Liver (tissue), 9 donors: ENCODE measurements around the gene STAT3. TPM values are rescaled to one million over a fixed set of nuclear protein-coding genes. Genes with fewer than 3 reads are reported as not detected.

Experiments
- DNase-seq: peaks from one replicate; pipeline ENCODE4 v3.0.0-alpha.2; 2017; ENCODE audit warnings: low spot score
- H3K27ac ChIP-seq, 2 donors: one replicate each; pipeline ENCODE4 v1.7.0; 2013; ENCODE audit warnings: inconsistent platforms in 2 of 2, low read length in 2 of 2, control low read depth in 1 of 2, low read depth in 1 of 2, mild to moderate bottlenecking in 1 of 2
- H3K27me3 ChIP-seq, 4 donors: one replicate each; pipeline versions ENCODE4 v1.6.1 to v1.7.0; 2013; ENCODE audit warnings: low read length in 3 of 4, inconsistent platforms in 1 of 4, mild to moderate bottlenecking in 1 of 4, moderate library complexity in 1 of 4; ENCODE audit not compliant: control insufficient read depth in 4 of 4, insufficient read depth in 4 of 4
- H3K36me3 ChIP-seq, 4 donors: one replicate each; pipeline versions ENCODE4 v1.6.1 to v1.7.0; 2013; ENCODE audit warnings: low read length in 3 of 4, mild to moderate bottlenecking in 3 of 4, low read depth in 1 of 4, moderate library complexity in 1 of 4; ENCODE audit not compliant: control insufficient read depth in 4 of 4, insufficient read depth in 3 of 4
- H3K4me1 ChIP-seq, 4 donors: one replicate each; pipeline versions ENCODE4 v1.6.1 to v1.7.0; 2013; ENCODE audit warnings: low read length in 3 of 4, mild to moderate bottlenecking in 3 of 4, moderate library complexity in 1 of 4; ENCODE audit not compliant: control insufficient read depth in 4 of 4, insufficient read depth in 4 of 4
- H3K4me3 ChIP-seq, 3 donors: one replicate each; pipeline versions ENCODE4 v1.6.1 to v1.7.0; 2013; ENCODE audit warnings: low read length in 3 of 3, control low read depth in 1 of 3, low read depth in 1 of 3, mild to moderate bottlenecking in 1 of 3
- H3K9ac ChIP-seq, 2 donors: one replicate each; pipeline ENCODE4 v1.7.0; 2013; ENCODE audit warnings: low read length in 2 of 2, mild to moderate bottlenecking in 2 of 2, moderate library complexity in 2 of 2, control low read depth in 1 of 2, low read depth in 1 of 2
- H3K9me3 ChIP-seq, 4 donors: one replicate each; pipeline versions ENCODE4 v1.6.1 to v1.7.0; 2013; ENCODE audit warnings: low read length in 3 of 4; ENCODE audit not compliant: control insufficient read depth in 4 of 4
- EGR1 ChIP-seq, 2 donors: IDR thresholded peaks; 2 replicates each; pipeline ENCODE4 v1.6.1; 2016 to 2018; ENCODE audit warnings: antibody characterized with exemption in 2 of 2, low read depth in 2 of 2
- FOXA1 ChIP-seq: IDR thresholded peaks from 2 replicates; pipeline ENCODE4 v1.6.1; 2016; ENCODE audit warnings: antibody characterized with exemption
- FOXA2 ChIP-seq: IDR thresholded peaks from 2 replicates; pipeline ENCODE4 v1.6.1; 2016; ENCODE audit warnings: antibody characterized with exemption
- GABPA ChIP-seq, 2 donors: IDR thresholded peaks in 1 of 2; conservative IDR thresholded peaks in 1 of 2; 2 replicates each; pipeline ENCODE4 v1.6.1; 2016; ENCODE audit warnings: antibody characterized with exemption in 2 of 2, mild to moderate bottlenecking in 1 of 2, moderate library complexity in 1 of 2
- HNF4A ChIP-seq, 2 donors: conservative IDR thresholded peaks; 2 replicates each; pipeline ENCODE4 v1.6.1; 2016; ENCODE audit warnings: antibody characterized with exemption in 2 of 2, mild to moderate bottlenecking in 2 of 2
- HNF4G ChIP-seq: IDR thresholded peaks from 2 replicates; pipeline ENCODE4 v1.6.1; 2016; ENCODE audit warnings: antibody characterized with exemption
- JUND ChIP-seq, 2 donors: IDR thresholded peaks; 2 replicates each; pipeline ENCODE4 v1.6.1; 2016; ENCODE audit warnings: antibody characterized with exemption in 2 of 2
- NR2F2 ChIP-seq: IDR thresholded peaks from 2 replicates; pipeline ENCODE4 v1.6.1; 2016; ENCODE audit warnings: antibody characterized with exemption
- RAD21 ChIP-seq, 2 donors: IDR thresholded peaks; 2 replicates each; pipeline ENCODE4 v1.6.1; 2016; ENCODE audit warnings: antibody characterized with exemption in 2 of 2, mild to moderate bottlenecking in 2 of 2
- RXRA ChIP-seq, 2 donors: IDR thresholded peaks; 2 replicates each; pipeline ENCODE4 v1.6.1; 2017 to 2018; ENCODE audit warnings: antibody characterized with exemption in 2 of 2, mild to moderate bottlenecking in 1 of 2
- SP1 ChIP-seq: IDR thresholded peaks from 2 replicates; pipeline ENCODE4 v1.6.1; 2018; ENCODE audit warnings: antibody characterized with exemption, mild to moderate bottlenecking
- TAF1 ChIP-seq: conservative IDR thresholded peaks from 2 replicates; pipeline ENCODE4 v1.6.1; 2016; ENCODE audit warnings: antibody characterized with exemption, mild to moderate bottlenecking
- YY1 ChIP-seq: IDR thresholded peaks from 2 replicates; pipeline ENCODE4 v1.6.1; 2016; ENCODE audit warnings: antibody characterized with exemption, mild to moderate bottlenecking
- WGBS: extraction: QIAGEN DNeasy Blood & Tissue Kit; methylation state at CpG from one replicate; pipeline ENCODE4 v1.1.7; 2013; 5-methylcytosine and 5-hydroxymethylcytosine counted together
- polyA plus RNA-seq, 2 donors: library from polyadenylated mRNA; stranded (reverse) in 1 of 2; unstranded in 1 of 2; fragments of 200-250 nt in 1 of 2; fragments of >200 nt in 1 of 2; fragmentation: Nextera tagmentation in 1 of 2; extraction: Ambion mirVana in 1 of 2; gene quantifications; one replicate each; pipeline versions ENCODE4 v1.2.1 to v1.2.3, GENCODE V29; 2013 to 2015
- total RNA-seq, 2 donors: library from RNA; depleted of rRNA; stranded (reverse); fragments of >200 nt; gene quantifications; one replicate each; pipeline ENCODE4 v1.2.3, GENCODE V29; 2014
- TF ChIP-seq, protein P1 (sequence below): IDR thresholded peaks from 2 replicates; pipeline ENCODE4 v1.6.1; 2016; ENCODE audit warnings: antibody characterized with exemption
- TF ChIP-seq, protein P2 (sequence below): fragments of 150-350 bp; IDR thresholded peaks from 2 replicates; pipeline ENCODE4 v1.5.1; 2017; ENCODE audit warnings: improper control_type of control experiment, low read depth, low read length; ENCODE audit not compliant: missing input control
- TF ChIP-seq, protein P3 (sequence below): IDR thresholded peaks from 2 replicates; pipeline ENCODE4 v1.6.1; 2016; ENCODE audit warnings: antibody characterized with exemption
- TF ChIP-seq, protein P4 (sequence below): IDR thresholded peaks from 2 replicates; pipeline ENCODE4 v1.6.1; 2016; ENCODE audit warnings: antibody characterized with exemption, mild to moderate bottlenecking
- TF ChIP-seq, protein P5 (sequence below): IDR thresholded peaks from 2 replicates; pipeline ENCODE4 v1.6.1; 2016; ENCODE audit warnings: antibody characterized with exemption
- donor health status: healthy.
- donor health status: healthy.
- donor health status: healthy.
- donor health status: healthy.
- donor health status: healthy.

The STAT3 gene
- total and polyA plus RNA-seq, 4 donors: 68.7 to 301 (median 114) TPM

DNA sequence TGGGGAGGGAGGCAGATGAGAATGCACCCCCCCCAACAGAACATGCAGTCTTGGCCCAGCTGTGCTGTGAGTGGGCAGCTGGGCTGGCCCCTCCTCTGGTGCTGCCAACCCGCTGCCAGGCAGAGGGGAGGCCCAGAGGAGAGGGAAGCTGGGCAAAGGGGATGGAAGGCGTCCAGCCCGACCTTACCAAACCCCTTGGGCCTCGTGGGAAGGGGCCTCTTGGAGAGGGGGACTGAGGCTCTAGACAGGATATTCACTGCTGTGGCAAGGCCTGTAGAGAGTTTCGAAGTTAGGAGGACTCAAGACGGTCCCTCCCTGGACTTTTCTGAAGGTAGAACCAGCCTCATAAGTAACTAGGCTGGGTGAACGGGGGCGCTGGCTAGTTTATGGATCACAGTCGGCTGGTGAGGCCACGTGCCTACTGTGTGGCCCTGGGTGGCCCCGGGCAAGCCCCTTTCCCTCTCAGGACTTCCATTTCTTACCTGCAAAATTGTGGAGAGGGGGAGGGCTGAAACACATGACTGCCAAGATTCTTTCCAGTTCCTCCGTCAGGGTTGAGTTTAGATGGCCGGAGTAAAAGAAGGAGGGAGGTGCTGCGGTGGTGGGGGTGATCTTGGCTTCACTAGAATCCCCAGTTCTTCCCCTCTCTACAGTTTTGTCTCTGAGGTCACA, 100.8 kb downstream of the STAT3 start:
- Histone ChIP-seq H3K4me1 (peaks cover 0 to 20% (median 7%) of the 10 kb centered on the region in 4 donors), H3K27me3 (no peaks in the 10 kb centered on the region), H3K27ac (peak overlapping the region; percentile 64 to 75), H3K36me3 (peaks cover 0 to 2% (median 1%) of the 10 kb centered on the region in 4 donors), H3K9me3 (no peaks in the 10 kb centered on the region), H3K9ac (peak overlapping the region; percentile 39 to 77), H3K4me3 (peak overlapping the region; percentile 16 to 82 (median 35))
- 58% methylated on average over 14 of the region's 14 CpGs for WGBS
- no peak for DNase-seq
- TF ChIP-seq TAF1: no peak
- TF ChIP-seq JUND (IDR thresholded peaks at IDR 0.05): no peak
- TF ChIP-seq, protein P1, sequence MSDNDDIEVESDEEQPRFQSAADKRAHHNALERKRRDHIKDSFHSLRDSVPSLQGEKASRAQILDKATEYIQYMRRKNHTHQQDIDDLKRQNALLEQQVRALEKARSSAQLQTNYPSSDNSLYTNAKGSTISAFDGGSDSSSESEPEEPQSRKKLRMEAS: no peak
- no peak for TF ChIP-seq RAD21 (IDR thresholded peaks at IDR 0.05)
- no peak for TF ChIP-seq HNF4A (conservative IDR thresholded peaks at IDR 0.05)
- TF ChIP-seq, protein P2, sequence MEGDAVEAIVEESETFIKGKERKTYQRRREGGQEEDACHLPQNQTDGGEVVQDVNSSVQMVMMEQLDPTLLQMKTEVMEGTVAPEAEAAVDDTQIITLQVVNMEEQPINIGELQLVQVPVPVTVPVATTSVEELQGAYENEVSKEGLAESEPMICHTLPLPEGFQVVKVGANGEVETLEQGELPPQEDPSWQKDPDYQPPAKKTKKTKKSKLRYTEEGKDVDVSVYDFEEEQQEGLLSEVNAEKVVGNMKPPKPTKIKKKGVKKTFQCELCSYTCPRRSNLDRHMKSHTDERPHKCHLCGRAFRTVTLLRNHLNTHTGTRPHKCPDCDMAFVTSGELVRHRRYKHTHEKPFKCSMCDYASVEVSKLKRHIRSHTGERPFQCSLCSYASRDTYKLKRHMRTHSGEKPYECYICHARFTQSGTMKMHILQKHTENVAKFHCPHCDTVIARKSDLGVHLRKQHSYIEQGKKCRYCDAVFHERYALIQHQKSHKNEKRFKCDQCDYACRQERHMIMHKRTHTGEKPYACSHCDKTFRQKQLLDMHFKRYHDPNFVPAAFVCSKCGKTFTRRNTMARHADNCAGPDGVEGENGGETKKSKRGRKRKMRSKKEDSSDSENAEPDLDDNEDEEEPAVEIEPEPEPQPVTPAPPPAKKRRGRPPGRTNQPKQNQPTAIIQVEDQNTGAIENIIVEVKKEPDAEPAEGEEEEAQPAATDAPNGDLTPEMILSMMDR: no peak
- TF ChIP-seq YY1: no peak
- TF ChIP-seq FOXA1: no peak
- TF ChIP-seq RXRA (IDR thresholded peaks at IDR 0.05): no peak
- no peak for TF ChIP-seq EGR1 (IDR thresholded peaks at IDR 0.05; ENCODE audit: low read depth in 2 of 2)
- TF ChIP-seq, protein P3, sequence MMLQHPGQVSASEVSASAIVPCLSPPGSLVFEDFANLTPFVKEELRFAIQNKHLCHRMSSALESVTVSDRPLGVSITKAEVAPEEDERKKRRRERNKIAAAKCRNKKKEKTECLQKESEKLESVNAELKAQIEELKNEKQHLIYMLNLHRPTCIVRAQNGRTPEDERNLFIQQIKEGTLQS: no peak
- TF ChIP-seq SP1: no peak
- TF ChIP-seq, protein P4, sequence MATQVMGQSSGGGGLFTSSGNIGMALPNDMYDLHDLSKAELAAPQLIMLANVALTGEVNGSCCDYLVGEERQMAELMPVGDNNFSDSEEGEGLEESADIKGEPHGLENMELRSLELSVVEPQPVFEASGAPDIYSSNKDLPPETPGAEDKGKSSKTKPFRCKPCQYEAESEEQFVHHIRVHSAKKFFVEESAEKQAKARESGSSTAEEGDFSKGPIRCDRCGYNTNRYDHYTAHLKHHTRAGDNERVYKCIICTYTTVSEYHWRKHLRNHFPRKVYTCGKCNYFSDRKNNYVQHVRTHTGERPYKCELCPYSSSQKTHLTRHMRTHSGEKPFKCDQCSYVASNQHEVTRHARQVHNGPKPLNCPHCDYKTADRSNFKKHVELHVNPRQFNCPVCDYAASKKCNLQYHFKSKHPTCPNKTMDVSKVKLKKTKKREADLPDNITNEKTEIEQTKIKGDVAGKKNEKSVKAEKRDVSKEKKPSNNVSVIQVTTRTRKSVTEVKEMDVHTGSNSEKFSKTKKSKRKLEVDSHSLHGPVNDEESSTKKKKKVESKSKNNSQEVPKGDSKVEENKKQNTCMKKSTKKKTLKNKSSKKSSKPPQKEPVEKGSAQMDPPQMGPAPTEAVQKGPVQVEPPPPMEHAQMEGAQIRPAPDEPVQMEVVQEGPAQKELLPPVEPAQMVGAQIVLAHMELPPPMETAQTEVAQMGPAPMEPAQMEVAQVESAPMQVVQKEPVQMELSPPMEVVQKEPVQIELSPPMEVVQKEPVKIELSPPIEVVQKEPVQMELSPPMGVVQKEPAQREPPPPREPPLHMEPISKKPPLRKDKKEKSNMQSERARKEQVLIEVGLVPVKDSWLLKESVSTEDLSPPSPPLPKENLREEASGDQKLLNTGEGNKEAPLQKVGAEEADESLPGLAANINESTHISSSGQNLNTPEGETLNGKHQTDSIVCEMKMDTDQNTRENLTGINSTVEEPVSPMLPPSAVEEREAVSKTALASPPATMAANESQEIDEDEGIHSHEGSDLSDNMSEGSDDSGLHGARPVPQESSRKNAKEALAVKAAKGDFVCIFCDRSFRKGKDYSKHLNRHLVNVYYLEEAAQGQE: no peak
- no peak for TF ChIP-seq HNF4G
- no peak for TF ChIP-seq FOXA2
- TF ChIP-seq NR2F2: no peak
- TF ChIP-seq, protein P5, sequence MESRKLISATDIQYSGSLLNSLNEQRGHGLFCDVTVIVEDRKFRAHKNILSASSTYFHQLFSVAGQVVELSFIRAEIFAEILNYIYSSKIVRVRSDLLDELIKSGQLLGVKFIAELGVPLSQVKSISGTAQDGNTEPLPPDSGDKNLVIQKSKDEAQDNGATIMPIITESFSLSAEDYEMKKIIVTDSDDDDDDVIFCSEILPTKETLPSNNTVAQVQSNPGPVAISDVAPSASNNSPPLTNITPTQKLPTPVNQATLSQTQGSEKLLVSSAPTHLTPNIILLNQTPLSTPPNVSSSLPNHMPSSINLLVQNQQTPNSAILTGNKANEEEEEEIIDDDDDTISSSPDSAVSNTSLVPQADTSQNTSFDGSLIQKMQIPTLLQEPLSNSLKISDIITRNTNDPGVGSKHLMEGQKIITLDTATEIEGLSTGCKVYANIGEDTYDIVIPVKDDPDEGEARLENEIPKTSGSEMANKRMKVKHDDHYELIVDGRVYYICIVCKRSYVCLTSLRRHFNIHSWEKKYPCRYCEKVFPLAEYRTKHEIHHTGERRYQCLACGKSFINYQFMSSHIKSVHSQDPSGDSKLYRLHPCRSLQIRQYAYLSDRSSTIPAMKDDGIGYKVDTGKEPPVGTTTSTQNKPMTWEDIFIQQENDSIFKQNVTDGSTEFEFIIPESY: no peak
- no peak for TF ChIP-seq GABPA (IDR thresholded peaks at IDR 0.05 in 1 of 2, conservative IDR thresholded peaks at IDR 0.05 in 1 of 2)
